Measurements from ENCODE around the gene SLC43A1.

GRCh38 chr11:57474017-57474802 is 41.3 kb downstream of the SLC43A1 start:
- TF ChIP-seq CTCF (IDR thresholded peaks at IDR 0.05) (no peak), POLR2A (IDR thresholded peaks at IDR 0.05) (no peak)
